OCI-LY3 (cell line): ENCODE results near the gene OGFR.

Experiments used
- CTCF ChIP-seq: fragments of 200-600, 300-600 bp; sonication (generic); IDR thresholded peaks from 2 replicates; pipeline ENCODE4 v1.5.1; 2014; ENCODE audit warnings: antibody characterized with exemption, low read length, low read depth
- EZH2phosphoT487 ChIP-seq: fragments of 200-600 bp; shearing (Covaris generic); IDR thresholded peaks from 2 replicates; pipeline ENCODE4 v1.6.1; 2018; ENCODE audit warnings: antibody characterized with exemption, mixed run types, low read depth

GRCh38 chr20:62768234-62768546, 36.4 kb upstream of the OGFR start:
- TF ChIP-seq CTCF = no peak
- TF ChIP-seq EZH2phosphoT487 = no peak
